Measurements from ENCODE around the gene FBN3.

DNA sequence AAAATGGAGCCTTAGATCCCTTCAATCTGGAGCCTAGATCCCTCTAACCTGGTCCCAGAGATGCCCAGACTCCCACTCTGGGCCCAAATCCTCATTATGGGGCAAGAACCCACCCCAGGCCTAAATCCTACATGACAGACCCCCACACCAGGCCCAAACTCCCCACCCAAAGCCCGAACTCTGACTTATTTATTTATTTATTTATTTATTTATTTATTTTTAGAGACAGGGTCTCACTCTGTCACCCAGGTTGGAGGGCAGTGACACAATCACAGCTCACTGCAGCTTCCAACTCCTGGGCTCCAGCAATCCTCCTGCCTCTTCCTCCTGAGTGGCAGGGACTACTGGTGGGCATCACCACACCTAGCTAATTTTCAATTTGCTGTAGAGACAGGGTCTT is 12.0 kb downstream of the FBN3 start:
- TF ChIP-seq, protein P1, sequence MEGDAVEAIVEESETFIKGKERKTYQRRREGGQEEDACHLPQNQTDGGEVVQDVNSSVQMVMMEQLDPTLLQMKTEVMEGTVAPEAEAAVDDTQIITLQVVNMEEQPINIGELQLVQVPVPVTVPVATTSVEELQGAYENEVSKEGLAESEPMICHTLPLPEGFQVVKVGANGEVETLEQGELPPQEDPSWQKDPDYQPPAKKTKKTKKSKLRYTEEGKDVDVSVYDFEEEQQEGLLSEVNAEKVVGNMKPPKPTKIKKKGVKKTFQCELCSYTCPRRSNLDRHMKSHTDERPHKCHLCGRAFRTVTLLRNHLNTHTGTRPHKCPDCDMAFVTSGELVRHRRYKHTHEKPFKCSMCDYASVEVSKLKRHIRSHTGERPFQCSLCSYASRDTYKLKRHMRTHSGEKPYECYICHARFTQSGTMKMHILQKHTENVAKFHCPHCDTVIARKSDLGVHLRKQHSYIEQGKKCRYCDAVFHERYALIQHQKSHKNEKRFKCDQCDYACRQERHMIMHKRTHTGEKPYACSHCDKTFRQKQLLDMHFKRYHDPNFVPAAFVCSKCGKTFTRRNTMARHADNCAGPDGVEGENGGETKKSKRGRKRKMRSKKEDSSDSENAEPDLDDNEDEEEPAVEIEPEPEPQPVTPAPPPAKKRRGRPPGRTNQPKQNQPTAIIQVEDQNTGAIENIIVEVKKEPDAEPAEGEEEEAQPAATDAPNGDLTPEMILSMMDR (IDR thresholded peaks at IDR 0.05; ENCODE audit: poor library complexity, severe bottlenecking) = no peak
- TF ChIP-seq EP300 (conservative IDR thresholded peaks at IDR 0.05; ENCODE audit: poor library complexity, severe bottlenecking) (no peak), EZH2 (IDR thresholded peaks at IDR 0.05; ENCODE audit: borderline replicate concordance, insufficient read depth, low read length, poor library complexity, severe bottlenecking) (no peak), TAF1 (IDR thresholded peaks at IDR 0.05; ENCODE audit: low read depth) (no peak), POLR2AphosphoS5 (IDR thresholded peaks at IDR 0.05) (no peak), MXI1 (conservative IDR thresholded peaks at IDR 0.05; ENCODE audit: poor library complexity, severe bottlenecking) (no peak), RAD21 (conservative IDR thresholded peaks at IDR 0.05) (no peak), SMC3 (conservative IDR thresholded peaks at IDR 0.05; ENCODE audit: poor library complexity) (no peak)
- TF ChIP-seq, protein P2, sequence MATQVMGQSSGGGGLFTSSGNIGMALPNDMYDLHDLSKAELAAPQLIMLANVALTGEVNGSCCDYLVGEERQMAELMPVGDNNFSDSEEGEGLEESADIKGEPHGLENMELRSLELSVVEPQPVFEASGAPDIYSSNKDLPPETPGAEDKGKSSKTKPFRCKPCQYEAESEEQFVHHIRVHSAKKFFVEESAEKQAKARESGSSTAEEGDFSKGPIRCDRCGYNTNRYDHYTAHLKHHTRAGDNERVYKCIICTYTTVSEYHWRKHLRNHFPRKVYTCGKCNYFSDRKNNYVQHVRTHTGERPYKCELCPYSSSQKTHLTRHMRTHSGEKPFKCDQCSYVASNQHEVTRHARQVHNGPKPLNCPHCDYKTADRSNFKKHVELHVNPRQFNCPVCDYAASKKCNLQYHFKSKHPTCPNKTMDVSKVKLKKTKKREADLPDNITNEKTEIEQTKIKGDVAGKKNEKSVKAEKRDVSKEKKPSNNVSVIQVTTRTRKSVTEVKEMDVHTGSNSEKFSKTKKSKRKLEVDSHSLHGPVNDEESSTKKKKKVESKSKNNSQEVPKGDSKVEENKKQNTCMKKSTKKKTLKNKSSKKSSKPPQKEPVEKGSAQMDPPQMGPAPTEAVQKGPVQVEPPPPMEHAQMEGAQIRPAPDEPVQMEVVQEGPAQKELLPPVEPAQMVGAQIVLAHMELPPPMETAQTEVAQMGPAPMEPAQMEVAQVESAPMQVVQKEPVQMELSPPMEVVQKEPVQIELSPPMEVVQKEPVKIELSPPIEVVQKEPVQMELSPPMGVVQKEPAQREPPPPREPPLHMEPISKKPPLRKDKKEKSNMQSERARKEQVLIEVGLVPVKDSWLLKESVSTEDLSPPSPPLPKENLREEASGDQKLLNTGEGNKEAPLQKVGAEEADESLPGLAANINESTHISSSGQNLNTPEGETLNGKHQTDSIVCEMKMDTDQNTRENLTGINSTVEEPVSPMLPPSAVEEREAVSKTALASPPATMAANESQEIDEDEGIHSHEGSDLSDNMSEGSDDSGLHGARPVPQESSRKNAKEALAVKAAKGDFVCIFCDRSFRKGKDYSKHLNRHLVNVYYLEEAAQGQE (IDR thresholded peaks at IDR 0.05; ENCODE audit: borderline replicate concordance) = no peak

All from neural cell (in vitro differentiated cells).